HepG2 (cell line): ENCODE results near the gene FBXO30. TPM values are rescaled to one million over a fixed set of nuclear protein-coding genes. Genes with fewer than 3 reads are reported as not detected.

Source experiments
- KAT8 ChIP-seq: IDR thresholded peaks from 2 replicates; pipeline ENCODE4 v1.6.1; 2016; ENCODE audit warnings: missing genetic modification reagents, missing compliant biosample characterization
- MYC ChIP-seq: sonication (generic); formaldehyde crosslinking; IDR thresholded peaks from 2 replicates; pipeline ENCODE4 v1.9.0; 2021; ENCODE audit warnings: missing genetic modification reagents, borderline replicate concordance
- NR1H2 ChIP-seq: sonication (generic); formaldehyde crosslinking; IDR thresholded peaks from 2 replicates; pipeline ENCODE4 v1.8.1; 2022; ENCODE audit warnings: low read depth, missing genetic modification reagents, borderline replicate concordance
- PREB ChIP-seq: sonication (generic); formaldehyde crosslinking; IDR thresholded peaks from 2 replicates; pipeline ENCODE4 v1.4.0; 2020; ENCODE audit warnings: missing genetic modification reagents
- RBAK ChIP-seq: sonication (generic); formaldehyde crosslinking; IDR thresholded peaks from 2 replicates; pipeline ENCODE4 v1.5.1; 2020; ENCODE audit warnings: mild to moderate bottlenecking, missing genetic modification reagents
- TCF12 ChIP-seq, 2 experiments: fragments of 450-650 bp in 1 of 2; sonication (generic) in 1 of 2; formaldehyde crosslinking in 1 of 2; IDR thresholded peaks; 2 replicates each; pipeline versions ENCODE4 v1.6.1 to v1.8.0; 2017 to 2022; ENCODE audit warnings: antibody characterized with exemption in 1 of 2, mild to moderate bottlenecking in 1 of 2, missing genetic modification reagents in 1 of 2, moderate library complexity in 1 of 2
- WIZ ChIP-seq: sonication (generic); formaldehyde crosslinking; IDR thresholded peaks from 2 replicates; pipeline ENCODE4 v1.5.1; 2020; ENCODE audit warnings: mild to moderate bottlenecking, missing genetic modification reagents
- ZBTB2 ChIP-seq: sonication (generic); formaldehyde crosslinking; IDR thresholded peaks from 2 replicates; pipeline ENCODE4 v1.8.0; 2022; ENCODE audit warnings: low read depth, missing genetic modification reagents
- ZNF263 ChIP-seq: sonication (generic); formaldehyde crosslinking; IDR thresholded peaks from 2 replicates; pipeline ENCODE4 v1.4.0; 2020; ENCODE audit warnings: missing genetic modification reagents
- ZNF574 ChIP-seq: sonication (generic); formaldehyde crosslinking; IDR thresholded peaks from 2 replicates; pipeline ENCODE4 v1.4.0; 2020; ENCODE audit warnings: missing genetic modification reagents
- ZNF660 ChIP-seq: sonication (generic); formaldehyde crosslinking; IDR thresholded peaks from 2 replicates; pipeline ENCODE4 v1.5.1; 2020; ENCODE audit warnings: mild to moderate bottlenecking, low read depth, missing genetic modification reagents, borderline replicate concordance
- ZNF704 ChIP-seq: sonication (generic); formaldehyde crosslinking; IDR thresholded peaks from 2 replicates; pipeline ENCODE4 v1.8.1; 2023; ENCODE audit warnings: mild to moderate bottlenecking, inconsistent platforms, moderate library complexity, missing genetic modification reagents, borderline replicate concordance
- ZNF776 ChIP-seq: sonication (generic); formaldehyde crosslinking; IDR thresholded peaks from 2 replicates; pipeline ENCODE4 v1.4.0; 2020; ENCODE audit warnings: mild to moderate bottlenecking, missing genetic modification reagents
- polyA plus RNA-seq, 8 experiments: library from polyadenylated mRNA; depleted of rRNA in 3 of 8; stranded (reverse) in 7 of 8; unstranded in 1 of 8; fragments of >200 nt; fragmentation: Illumina TruSeq in 4 of 8; extraction: Trizol in 4 of 8; gene quantifications; 2 replicates each; pipeline versions ENCODE4 v1.2.1 to v1.2.3, GENCODE V29; 2011 to 2016; ENCODE audit warnings: low read depth in 4 of 8, missing spikeins in 1 of 8, mixed read lengths in 1 of 8; ENCODE audit not compliant: insufficient read depth in 1 of 8
- total RNA-seq, 5 experiments: library from RNA; depleted of rRNA; stranded (reverse); fragments of >200 nt; fragmentation: Illumina TruSeq; extraction: Trizol; gene quantifications; 2 replicates each; pipeline ENCODE4 v1.2.3, GENCODE V29; 2016; ENCODE audit warnings: low read depth in 1 of 5

FBXO30 gene
- total and polyA plus RNA-seq, 2 of the 13 experiments (the other 11 are each of a cell fraction or from before 2014, with no cell fraction given): 3.2 to 7.1 TPM

GRCh38 chr6:145814035-145814500 is 527 bp downstream of the FBXO30 start (continued):
- 0 out of 2 replicates have a peak, but pooled peaks have one; percentile 79 for TF ChIP-seq PREB (CRISPR knock-in tag)
- TF ChIP-seq ZNF776 (CRISPR knock-in tag): no peak
- no peak for TF ChIP-seq RBAK (CRISPR knock-in tag)
- TF ChIP-seq ZNF263 (CRISPR knock-in tag): peak; percentile 59; the same call in 1 of the 2 replicates
- TF ChIP-seq MYC: peak; percentile 77; the same call in 1 of the 2 replicates
- no peak for TF ChIP-seq ZNF574 (CRISPR knock-in tag)
- no peak for TF ChIP-seq ZBTB2 (CRISPR knock-in tag)
- peak; percentile 10; the same call in 1 of the 2 replicates for TF ChIP-seq KAT8
- no peak for TF ChIP-seq TCF12 (IDR thresholded peaks at IDR 0.05)
- TF ChIP-seq TCF12 (CRISPR knock-in tag; IDR thresholded peaks at IDR 0.05): no peak
- no peak for TF ChIP-seq ZNF660 (CRISPR knock-in tag)
- TF ChIP-seq ZNF704: 0 out of 2 replicates have a peak, but pooled peaks have one; percentile 66
- TF ChIP-seq WIZ (CRISPR knock-in tag): 0 out of 2 replicates have a peak, but pooled peaks have one; percentile 15
- TF ChIP-seq NR1H2 (CRISPR knock-in tag): peak; percentile 51; the same call in 1 of the 2 replicates
